ENCODE data around the gene GCNT4. TPM values are rescaled to one million over a fixed set of nuclear protein-coding genes. Genes with fewer than 3 reads are reported as not detected.

Gene GCNT4
- polyA plus RNA-seq, 1 of the 3 experiments (the other 2 are of a cell fraction), result 0.02 TPM

DNA sequence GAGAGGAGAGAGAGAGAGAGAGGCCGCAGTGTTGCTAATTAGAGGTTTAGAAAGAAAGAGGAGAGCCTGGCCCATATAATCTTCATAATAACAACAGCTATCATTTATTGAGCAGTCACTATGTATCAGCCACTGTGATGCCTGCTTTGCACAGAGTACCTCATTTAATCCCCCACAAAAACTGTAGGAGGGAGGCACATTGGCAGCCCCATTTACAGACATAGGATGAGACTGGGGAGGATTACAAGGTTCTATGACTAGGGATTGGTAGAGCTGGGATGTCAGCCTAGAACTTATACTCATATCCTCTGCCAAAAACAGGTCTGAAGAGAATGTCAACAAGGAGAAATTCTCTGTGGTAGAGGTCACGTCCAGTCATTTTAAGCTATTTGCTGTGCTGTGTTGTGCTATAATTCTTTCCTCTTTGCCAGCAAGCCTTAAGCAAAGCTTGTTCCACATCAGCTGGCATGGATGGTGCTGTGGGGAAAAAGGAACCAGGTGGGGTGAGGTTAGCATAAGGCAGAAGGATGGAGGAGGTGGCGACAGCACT is 6.7 kb upstream of the GCNT4 start:
- Histone ChIP-seq H3K9me2 (no peaks in the 10 kb centered on the region), H3K4me1 (ENCODE audit: control insufficient read depth in 1 of 2, insufficient read depth in 2 of 2, low read depth in 1 of 2, low read length in 1 of 2) (no peaks in the 10 kb centered on the region; a peak in 2 of 4 replicates), H2AFZ (ENCODE audit: low read depth) (no peak overlapping the region), H3K27me3 (ENCODE audit: insufficient read depth) (no peaks in the 10 kb centered on the region), H3K36me3 (replicated peaks in 1 of 2; ENCODE audit: control insufficient read depth in 1 of 2, insufficient read depth in 2 of 2, low read length in 1 of 2) (no peaks in the 10 kb centered on the region), H3K79me2 (ENCODE audit: insufficient read depth) (no peaks in the 10 kb centered on the region), H3K9me3 (no peaks in the 10 kb centered on the region), H3K9ac (no peak overlapping the region), H3K4me3 (ENCODE audit: low read depth in 2 of 2, low read length in 1 of 2) (no peak overlapping the region), H3F3A (replicated peaks; ENCODE audit: insufficient read depth) (no peaks in the 10 kb centered on the region), H3K27ac (ENCODE audit: low read depth in 2 of 2, low read length in 1 of 2) (no peak overlapping the region), H3K4me2 (no peak overlapping the region), H4K20me1 (ENCODE audit: insufficient read depth) (no peaks in the 10 kb centered on the region)
- CTCF ChIA-PET, result no interaction called here
- TF ChIP-seq EZH2phosphoT487 (IDR thresholded peaks at IDR 0.05; ENCODE audit: borderline replicate concordance, low read depth) (no peak), MXI1 (IDR thresholded peaks at IDR 0.05; ENCODE audit: low read depth, low read length) (no peak), TCF12 (IDR thresholded peaks at IDR 0.05) (no peak), POLR2AphosphoS5 (IDR thresholded peaks at IDR 0.05; ENCODE audit: low read depth, low read length) (no peak), SMC3 (IDR thresholded peaks at IDR 0.05; ENCODE audit: low read depth, low read length) (no peak), NRF1 (IDR thresholded peaks at IDR 0.05; ENCODE audit: low read depth, low read length) (no peak), EP300 (IDR thresholded peaks at IDR 0.05; ENCODE audit: borderline replicate concordance in 1 of 2, low read depth in 1 of 2, low read length in 1 of 2) (no peak), JUND (IDR thresholded peaks at IDR 0.05) (no peak), ELF1 (IDR thresholded peaks at IDR 0.05) (no peak), YY1 (IDR thresholded peaks at IDR 0.05; ENCODE audit: low read depth) (no peak), CHD2 (IDR thresholded peaks at IDR 0.05; ENCODE audit: low read length, partially characterized antibody) (no peak), FOXM1 (IDR thresholded peaks at IDR 0.05; ENCODE audit: low read depth) (no peak), GATA2 (CRISPR knock-in tag; IDR thresholded peaks at IDR 0.05) (no peak), RXRA (IDR thresholded peaks at IDR 0.05; ENCODE audit: borderline replicate concordance, low read depth) (no peak)
- TF ChIP-seq, protein P1, sequence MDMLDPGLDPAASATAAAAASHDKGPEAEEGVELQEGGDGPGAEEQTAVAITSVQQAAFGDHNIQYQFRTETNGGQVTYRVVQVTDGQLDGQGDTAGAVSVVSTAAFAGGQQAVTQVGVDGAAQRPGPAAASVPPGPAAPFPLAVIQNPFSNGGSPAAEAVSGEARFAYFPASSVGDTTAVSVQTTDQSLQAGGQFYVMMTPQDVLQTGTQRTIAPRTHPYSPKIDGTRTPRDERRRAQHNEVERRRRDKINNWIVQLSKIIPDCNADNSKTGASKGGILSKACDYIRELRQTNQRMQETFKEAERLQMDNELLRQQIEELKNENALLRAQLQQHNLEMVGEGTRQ (IDR thresholded peaks at IDR 0.05; ENCODE audit: borderline replicate concordance, low read depth, low read length), result no peak
- TF ChIP-seq, protein P2, sequence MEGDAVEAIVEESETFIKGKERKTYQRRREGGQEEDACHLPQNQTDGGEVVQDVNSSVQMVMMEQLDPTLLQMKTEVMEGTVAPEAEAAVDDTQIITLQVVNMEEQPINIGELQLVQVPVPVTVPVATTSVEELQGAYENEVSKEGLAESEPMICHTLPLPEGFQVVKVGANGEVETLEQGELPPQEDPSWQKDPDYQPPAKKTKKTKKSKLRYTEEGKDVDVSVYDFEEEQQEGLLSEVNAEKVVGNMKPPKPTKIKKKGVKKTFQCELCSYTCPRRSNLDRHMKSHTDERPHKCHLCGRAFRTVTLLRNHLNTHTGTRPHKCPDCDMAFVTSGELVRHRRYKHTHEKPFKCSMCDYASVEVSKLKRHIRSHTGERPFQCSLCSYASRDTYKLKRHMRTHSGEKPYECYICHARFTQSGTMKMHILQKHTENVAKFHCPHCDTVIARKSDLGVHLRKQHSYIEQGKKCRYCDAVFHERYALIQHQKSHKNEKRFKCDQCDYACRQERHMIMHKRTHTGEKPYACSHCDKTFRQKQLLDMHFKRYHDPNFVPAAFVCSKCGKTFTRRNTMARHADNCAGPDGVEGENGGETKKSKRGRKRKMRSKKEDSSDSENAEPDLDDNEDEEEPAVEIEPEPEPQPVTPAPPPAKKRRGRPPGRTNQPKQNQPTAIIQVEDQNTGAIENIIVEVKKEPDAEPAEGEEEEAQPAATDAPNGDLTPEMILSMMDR (IDR thresholded peaks at IDR 0.05), result no peak
- TF ChIP-seq, protein P3, sequence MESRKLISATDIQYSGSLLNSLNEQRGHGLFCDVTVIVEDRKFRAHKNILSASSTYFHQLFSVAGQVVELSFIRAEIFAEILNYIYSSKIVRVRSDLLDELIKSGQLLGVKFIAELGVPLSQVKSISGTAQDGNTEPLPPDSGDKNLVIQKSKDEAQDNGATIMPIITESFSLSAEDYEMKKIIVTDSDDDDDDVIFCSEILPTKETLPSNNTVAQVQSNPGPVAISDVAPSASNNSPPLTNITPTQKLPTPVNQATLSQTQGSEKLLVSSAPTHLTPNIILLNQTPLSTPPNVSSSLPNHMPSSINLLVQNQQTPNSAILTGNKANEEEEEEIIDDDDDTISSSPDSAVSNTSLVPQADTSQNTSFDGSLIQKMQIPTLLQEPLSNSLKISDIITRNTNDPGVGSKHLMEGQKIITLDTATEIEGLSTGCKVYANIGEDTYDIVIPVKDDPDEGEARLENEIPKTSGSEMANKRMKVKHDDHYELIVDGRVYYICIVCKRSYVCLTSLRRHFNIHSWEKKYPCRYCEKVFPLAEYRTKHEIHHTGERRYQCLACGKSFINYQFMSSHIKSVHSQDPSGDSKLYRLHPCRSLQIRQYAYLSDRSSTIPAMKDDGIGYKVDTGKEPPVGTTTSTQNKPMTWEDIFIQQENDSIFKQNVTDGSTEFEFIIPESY (IDR thresholded peaks at IDR 0.05; ENCODE audit: borderline replicate concordance, low read depth), result no peak
- TF ChIP-seq, protein P4, sequence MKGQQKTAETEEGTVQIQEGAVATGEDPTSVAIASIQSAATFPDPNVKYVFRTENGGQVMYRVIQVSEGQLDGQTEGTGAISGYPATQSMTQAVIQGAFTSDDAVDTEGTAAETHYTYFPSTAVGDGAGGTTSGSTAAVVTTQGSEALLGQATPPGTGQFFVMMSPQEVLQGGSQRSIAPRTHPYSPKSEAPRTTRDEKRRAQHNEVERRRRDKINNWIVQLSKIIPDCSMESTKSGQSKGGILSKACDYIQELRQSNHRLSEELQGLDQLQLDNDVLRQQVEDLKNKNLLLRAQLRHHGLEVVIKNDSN (IDR thresholded peaks at IDR 0.05; ENCODE audit: borderline replicate concordance, low read depth), result no peak
- TF ChIP-seq, protein P5, sequence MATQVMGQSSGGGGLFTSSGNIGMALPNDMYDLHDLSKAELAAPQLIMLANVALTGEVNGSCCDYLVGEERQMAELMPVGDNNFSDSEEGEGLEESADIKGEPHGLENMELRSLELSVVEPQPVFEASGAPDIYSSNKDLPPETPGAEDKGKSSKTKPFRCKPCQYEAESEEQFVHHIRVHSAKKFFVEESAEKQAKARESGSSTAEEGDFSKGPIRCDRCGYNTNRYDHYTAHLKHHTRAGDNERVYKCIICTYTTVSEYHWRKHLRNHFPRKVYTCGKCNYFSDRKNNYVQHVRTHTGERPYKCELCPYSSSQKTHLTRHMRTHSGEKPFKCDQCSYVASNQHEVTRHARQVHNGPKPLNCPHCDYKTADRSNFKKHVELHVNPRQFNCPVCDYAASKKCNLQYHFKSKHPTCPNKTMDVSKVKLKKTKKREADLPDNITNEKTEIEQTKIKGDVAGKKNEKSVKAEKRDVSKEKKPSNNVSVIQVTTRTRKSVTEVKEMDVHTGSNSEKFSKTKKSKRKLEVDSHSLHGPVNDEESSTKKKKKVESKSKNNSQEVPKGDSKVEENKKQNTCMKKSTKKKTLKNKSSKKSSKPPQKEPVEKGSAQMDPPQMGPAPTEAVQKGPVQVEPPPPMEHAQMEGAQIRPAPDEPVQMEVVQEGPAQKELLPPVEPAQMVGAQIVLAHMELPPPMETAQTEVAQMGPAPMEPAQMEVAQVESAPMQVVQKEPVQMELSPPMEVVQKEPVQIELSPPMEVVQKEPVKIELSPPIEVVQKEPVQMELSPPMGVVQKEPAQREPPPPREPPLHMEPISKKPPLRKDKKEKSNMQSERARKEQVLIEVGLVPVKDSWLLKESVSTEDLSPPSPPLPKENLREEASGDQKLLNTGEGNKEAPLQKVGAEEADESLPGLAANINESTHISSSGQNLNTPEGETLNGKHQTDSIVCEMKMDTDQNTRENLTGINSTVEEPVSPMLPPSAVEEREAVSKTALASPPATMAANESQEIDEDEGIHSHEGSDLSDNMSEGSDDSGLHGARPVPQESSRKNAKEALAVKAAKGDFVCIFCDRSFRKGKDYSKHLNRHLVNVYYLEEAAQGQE (IDR thresholded peaks at IDR 0.05; ENCODE audit: low read depth, low read length), result no peak
- no peak for DNase-seq
- POLR2A ChIA-PET, result no interaction called here
- 76% methylated on average over 3 of the region's 3 CpGs for WGBS (ENCODE audit: low lambda C conversion rate)
